DOHH2 (cell line): ENCODE results near the gene MSH2.

Experiments used
- EZH2phosphoT487 ChIP-seq: fragments of 200-600 bp; sonication (generic); IDR thresholded peaks from 2 replicates; pipeline ENCODE4 v1.6.1; 2017; ENCODE audit warnings: borderline replicate concordance, mild to moderate bottlenecking, antibody characterized with exemption, low read length, moderate library complexity, mixed read lengths
- TF ChIP-seq, protein P1 (sequence below): fragments of 200-600 bp; sonication (generic); IDR thresholded peaks from one replicate; pipeline ENCODE4 v1.5.1; 2014; ENCODE audit warnings: antibody characterized with exemption, mild to moderate bottlenecking, low read depth, low read length; ENCODE audit not compliant: poor library complexity, severe bottlenecking

DNA sequence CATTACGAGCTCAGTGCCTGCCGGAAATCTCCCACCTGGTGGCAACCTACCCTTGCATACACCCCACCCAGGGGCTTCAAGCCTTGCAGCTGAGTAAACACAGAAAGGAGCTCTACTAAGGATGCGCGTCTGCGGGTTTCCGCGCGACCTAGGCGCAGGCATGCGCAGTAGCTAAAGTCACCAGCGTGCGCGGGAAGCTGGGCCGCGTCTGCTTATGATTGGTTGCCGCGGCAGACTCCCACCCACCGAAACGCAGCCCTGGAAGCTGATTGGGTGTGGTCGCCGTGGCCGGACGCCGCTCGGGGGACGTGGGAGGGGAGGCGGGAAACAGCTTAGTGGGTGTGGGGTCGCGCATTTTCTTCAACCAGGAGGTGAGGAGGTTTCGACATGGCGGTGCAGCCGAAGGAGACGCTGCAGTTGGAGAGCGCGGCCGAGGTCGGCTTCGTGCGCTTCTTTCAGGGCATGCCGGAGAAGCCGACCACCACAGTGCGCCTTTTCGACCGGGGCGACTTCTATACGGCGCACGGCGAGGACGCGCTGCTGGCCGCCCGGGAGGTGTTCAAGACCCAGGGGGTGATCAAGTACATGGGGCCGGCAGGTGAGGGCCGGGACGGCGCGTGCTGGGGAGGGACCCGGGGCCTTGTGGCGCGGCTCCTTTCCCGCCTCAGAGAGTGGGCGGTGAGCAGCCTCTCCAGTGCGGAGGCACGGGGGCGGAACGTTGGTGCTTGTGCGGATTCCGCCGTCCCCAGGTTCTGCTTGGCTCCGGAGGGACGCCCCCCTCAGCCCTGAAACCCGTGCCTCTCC lies at the start of gene MSH2:
- TF ChIP-seq, protein P1, sequence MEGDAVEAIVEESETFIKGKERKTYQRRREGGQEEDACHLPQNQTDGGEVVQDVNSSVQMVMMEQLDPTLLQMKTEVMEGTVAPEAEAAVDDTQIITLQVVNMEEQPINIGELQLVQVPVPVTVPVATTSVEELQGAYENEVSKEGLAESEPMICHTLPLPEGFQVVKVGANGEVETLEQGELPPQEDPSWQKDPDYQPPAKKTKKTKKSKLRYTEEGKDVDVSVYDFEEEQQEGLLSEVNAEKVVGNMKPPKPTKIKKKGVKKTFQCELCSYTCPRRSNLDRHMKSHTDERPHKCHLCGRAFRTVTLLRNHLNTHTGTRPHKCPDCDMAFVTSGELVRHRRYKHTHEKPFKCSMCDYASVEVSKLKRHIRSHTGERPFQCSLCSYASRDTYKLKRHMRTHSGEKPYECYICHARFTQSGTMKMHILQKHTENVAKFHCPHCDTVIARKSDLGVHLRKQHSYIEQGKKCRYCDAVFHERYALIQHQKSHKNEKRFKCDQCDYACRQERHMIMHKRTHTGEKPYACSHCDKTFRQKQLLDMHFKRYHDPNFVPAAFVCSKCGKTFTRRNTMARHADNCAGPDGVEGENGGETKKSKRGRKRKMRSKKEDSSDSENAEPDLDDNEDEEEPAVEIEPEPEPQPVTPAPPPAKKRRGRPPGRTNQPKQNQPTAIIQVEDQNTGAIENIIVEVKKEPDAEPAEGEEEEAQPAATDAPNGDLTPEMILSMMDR: no peak
- no peak for TF ChIP-seq EZH2phosphoT487
